Esophagus muscularis mucosa (tissue), 4 donors: ENCODE results near the gene LRIF1. TPM values are rescaled to one million over a fixed set of nuclear protein-coding genes. Genes with fewer than 3 reads are reported as not detected.

ENCODE experiments used
- DNase-seq: peaks from one replicate; pipeline ENCODE4 v3.0.0-alpha.2; 2017; ENCODE audit errors: extremely low spot score
- H3K27ac ChIP-seq, 4 donors: fragments of 200-600 bp; sonication (generic); replicated peaks in 1 of 4; 1 replicate in 3 of 4; 2 replicates in 1 of 4; pipeline ENCODE4 v1.5.1; 2016 to 2019; ENCODE audit warnings: mild to moderate bottlenecking in 1 of 4
- H3K27me3 ChIP-seq, 4 donors: fragments of 200-600 bp; sonication (generic); one replicate each; pipeline versions ENCODE4 v1.5.1 to v1.6.0; 2016 to 2019
- H3K36me3 ChIP-seq, 4 donors: fragments of 200-600 bp; sonication (generic); one replicate each; pipeline ENCODE4 v1.5.1; 2016 to 2019
- H3K4me1 ChIP-seq, 4 donors: fragments of 200-600 bp; sonication (generic); one replicate each; pipeline ENCODE4 v1.5.1; 2016 to 2019
- H3K4me3 ChIP-seq, 4 donors: fragments of 200-600 bp; sonication (generic); 1 replicate in 2 of 4; 2 replicates in 2 of 4; pipeline ENCODE4 v1.5.1; 2016 to 2019; ENCODE audit warnings: mild to moderate bottlenecking in 4 of 4, moderate library complexity in 1 of 4
- H3K9me3 ChIP-seq, 4 donors: fragments of 200-600 bp; sonication (generic); 1 replicate in 3 of 4; 2 replicates in 1 of 4; pipeline ENCODE4 v1.5.1; 2016 to 2019
- CTCF ChIP-seq, 3 experiments: fragments of 200-600 bp in 2 of 3; fragments of 450-650 bp in 1 of 3; sonication (generic) in 2 of 3; IDR thresholded peaks; one replicate each; pipeline ENCODE4 v1.5.1; 2017 to 2019; ENCODE audit warnings: antibody characterized with exemption in 3 of 3, mild to moderate bottlenecking in 2 of 3, moderate library complexity in 1 of 3
- EP300 ChIP-seq: sonication (generic); formaldehyde crosslinking; IDR thresholded peaks from one replicate; pipeline ENCODE4 v1.6.1; 2017; ENCODE audit warnings: antibody characterized with exemption
- POLR2A ChIP-seq: fragments of 450-650 bp; IDR thresholded peaks from one replicate; pipeline ENCODE4 v1.6.1; 2017; ENCODE audit warnings: antibody characterized with exemption, moderate library complexity, mild to moderate bottlenecking, low read depth
- POLR2AphosphoS5 ChIP-seq, 2 donors: sonication (generic); formaldehyde crosslinking; IDR thresholded peaks; one replicate each; pipeline ENCODE4 v1.6.1; 2017; ENCODE audit warnings: antibody characterized with exemption in 2 of 2
- WGBS: methylation state at CpG from one replicate; pipeline ENCODE4 v1.1.5; 2018; 5-methylcytosine and 5-hydroxymethylcytosine counted together
- intact Hi-C: fragments of 100-400 bp; cut with DNase I; formaldehyde crosslinking; loops from one replicate; pipeline ENCODE4 v1.15.1; 2023
- total RNA-seq, 4 donors: library from RNA; depleted of rRNA; stranded (reverse); fragments of >200 nt; gene quantifications; one replicate each; pipeline versions ENCODE4 v1.1.0 to v1.2.1, GENCODE V29; 2016

Gene LRIF1
- total RNA-seq, 4 donors from 2014 or later: 4.5 to 8.3 (median 6.6) TPM

DNA sequence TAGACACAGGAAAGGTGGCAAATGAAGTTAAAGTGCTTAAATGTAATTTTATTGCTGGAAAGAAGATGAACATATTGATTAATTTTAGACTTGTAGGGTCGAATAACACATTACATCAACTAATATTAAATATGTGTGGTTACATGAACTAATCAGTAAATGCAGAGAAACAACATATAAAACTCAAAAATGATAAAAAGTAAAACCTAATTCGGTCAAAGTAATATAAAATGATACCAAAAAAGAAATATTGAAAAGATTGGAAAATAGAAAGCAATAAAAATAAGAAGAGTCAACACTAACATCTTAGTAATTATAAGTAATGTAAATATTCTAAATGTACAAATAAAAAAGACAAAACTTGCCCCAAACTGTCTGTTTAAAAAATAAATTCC is 47.5 kb downstream of the LRIF1 start:
- Histone ChIP-seq H3K27me3 (no peaks in the 10 kb centered on the region), H3K36me3 (no peaks in the 10 kb centered on the region), H3K4me3 (no peak overlapping the region), H3K27ac (no peak overlapping the region), H3K9me3 (peaks cover 0 to 20% (median 14%) of the 10 kb centered on the region in 4 donors), H3K4me1 (no peaks in the 10 kb centered on the region)
- WGBS: 79% methylated on average over 2 of the region's 2 CpGs
- intact Hi-C loops: no loop called here
- TF ChIP-seq POLR2A: no peak
- TF ChIP-seq CTCF (IDR thresholded peaks at IDR 0.05): no peak
- no peak for TF ChIP-seq POLR2AphosphoS5 (IDR thresholded peaks at IDR 0.05)
- DNase-seq: no peak

DNA sequence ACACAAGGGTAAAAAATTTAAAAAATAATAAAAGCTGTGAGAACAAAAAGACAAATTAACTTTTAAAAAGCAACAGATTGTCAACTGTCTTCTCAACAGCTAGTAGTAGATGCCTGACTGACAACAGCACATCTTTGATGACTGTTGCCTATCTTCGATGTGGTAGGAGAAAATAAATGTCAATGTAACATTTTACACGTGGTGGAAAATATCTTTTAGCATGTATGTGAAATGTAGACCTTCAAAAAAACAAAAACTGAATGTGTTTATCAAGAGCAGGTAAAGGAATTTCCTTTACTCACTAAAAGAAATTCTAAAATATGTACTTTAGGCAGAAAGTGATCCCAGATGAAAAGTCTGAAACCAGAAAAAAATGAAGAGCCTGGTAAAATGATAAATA is 47.9 kb downstream of the LRIF1 start:
- no peak for TF ChIP-seq POLR2A
- no peak for TF ChIP-seq CTCF (IDR thresholded peaks at IDR 0.05)
- no peak for TF ChIP-seq EP300
- no peak for TF ChIP-seq POLR2AphosphoS5 (IDR thresholded peaks at IDR 0.05)
- H3K27me3 ChIP-seq: no peaks in the 10 kb centered on the region
- 71% methylated on average over 2 of the region's 2 CpGs for WGBS
- intact Hi-C loops: no loop called here
- H3K4me1 ChIP-seq: no peaks in the 10 kb centered on the region
- no peak for DNase-seq
- no peak overlapping the region for H3K4me3 ChIP-seq
- H3K27ac ChIP-seq: no peak overlapping the region
- H3K9me3 ChIP-seq: peaks cover 0 to 20% (median 14%) of the 10 kb centered on the region in 4 donors
- no peaks in the 10 kb centered on the region for H3K36me3 ChIP-seq

- peaks cover 0 to 20% (median 13%) of the 10 kb centered on the region in 4 donors for H3K9me3 ChIP-seq
- H3K36me3 ChIP-seq: no peaks in the 10 kb centered on the region
- no peak for DNase-seq
- H3K27me3 ChIP-seq: no peaks in the 10 kb centered on the region
- TF ChIP-seq EP300 (no peak), POLR2A (no peak)
- H3K4me1 ChIP-seq: no peaks in the 10 kb centered on the region
- WGBS: 91% methylated on average over 3 of the region's 3 CpGs
- intact Hi-C loops: no loop called here
- H3K27ac ChIP-seq: no peak overlapping the region
- H3K4me3 ChIP-seq: no peak overlapping the region
Measured at GRCh38 chr1:110914676-110915075, 49.0 kb downstream of the LRIF1 start.

- no peak for DNase-seq
- Histone ChIP-seq H3K27me3 (no peaks in the 10 kb centered on the region), H3K27ac (no peak overlapping the region), H3K9me3 (peaks cover 0 to 20% (median 13%) of the 10 kb centered on the region in 4 donors), H3K4me3 (no peak overlapping the region), H3K36me3 (no peaks in the 10 kb centered on the region), H3K4me1 (no peaks in the 10 kb centered on the region)
- TF ChIP-seq POLR2A (no peak), EP300 (no peak), POLR2AphosphoS5 (IDR thresholded peaks at IDR 0.05) (no peak), CTCF (IDR thresholded peaks at IDR 0.05) (no peak)
- intact Hi-C loops: no loop called here
Measured at GRCh38 chr1:110912784-110913183, 50.9 kb downstream of the LRIF1 start.

GRCh38 chr1:110903853-110904500 is 59.7 kb downstream of the LRIF1 start:
- no peak overlapping the region for H3K27ac ChIP-seq
- H3K36me3 ChIP-seq: no peaks in the 10 kb centered on the region
- H3K27me3 ChIP-seq: no peaks in the 10 kb centered on the region
- TF ChIP-seq POLR2AphosphoS5 (IDR thresholded peaks at IDR 0.05) (no peak), POLR2A (no peak), EP300 (no peak), CTCF (IDR thresholded peaks at IDR 0.05) (no peak)
- WGBS: 89% methylated on average over 2 of the region's 3 CpGs
- intact Hi-C loops: no loop called here
- H3K4me3 ChIP-seq: no peak overlapping the region
- no peak for DNase-seq
- no peaks in the 10 kb centered on the region for H3K9me3 ChIP-seq
- no peaks in the 10 kb centered on the region for H3K4me1 ChIP-seq
